Measurements from ENCODE around the gene MPND. TPM values are rescaled to one million over a fixed set of nuclear protein-coding genes. Genes with fewer than 3 reads are reported as not detected.
"Not testable (repeated sequence)": the region's sequence is repeated elsewhere in the genome, so short reads cannot be mapped to it uniquely, and the experiment has no call there.

The MPND gene
- total RNA-seq, 1 experiment from 2014 or later = 4.8 TPM

- no peak for DNase-seq (ENCODE audit: low read depth)
Observed at GRCh38 chr19:4346020-4346383, 2.6 kb downstream of the MPND start.

- DNase-seq (ENCODE audit: low read depth) = no peak
Observed at GRCh38 chr19:4347521-4347920, 4.2 kb downstream of the MPND start.

- not testable (repeated sequence) for DNase-seq (ENCODE audit: low read depth)
Observed at GRCh38 chr19:4349225-4349624, 5.9 kb downstream of the MPND start.

GRCh38 chr19:4350111-4350510 lies 6.7 kb downstream of the MPND start:
- no peak for DNase-seq (ENCODE audit: low read depth)

GRCh38 chr19:4350726-4351125 lies 7.4 kb downstream of the MPND start:
- no peak for DNase-seq (ENCODE audit: low read depth)

- DNase-seq (ENCODE audit: low read depth) = peak; percentile 46
Observed at GRCh38 chr19:4352701-4353121, 9.3 kb downstream of the MPND start.

- no peak for DNase-seq (ENCODE audit: low read depth)
Observed at GRCh38 chr19:4354282-4354681, 10.9 kb downstream of the MPND start.

- DNase-seq (ENCODE audit: low read depth) = no peak
Observed at GRCh38 chr19:4354897-4355296, 11.5 kb downstream of the MPND start.

GRCh38 chr19:4357095-4357797 lies 13.9 kb downstream of the MPND start:
- DNase-seq (ENCODE audit: low read depth) = no peak

GRCh38 chr19:4357921-4358326 lies 14.6 kb downstream of the MPND start:
- no peak for DNase-seq (ENCODE audit: low read depth)

GRCh38 chr19:4358709-4359626 lies 15.6 kb downstream of the MPND start:
- no peak for DNase-seq (ENCODE audit: low read depth)

- no peak for DNase-seq (ENCODE audit: low read depth)
Observed at GRCh38 chr19:4359627-4360000, 16.3 kb downstream of the MPND start.

GRCh38 chr19:4360081-4360569 lies 16.8 kb downstream of the MPND start:
- no peak for DNase-seq (ENCODE audit: low read depth)

GRCh38 chr19:4360641-4361151 lies 17.3 kb downstream of the MPND start:
- DNase-seq (ENCODE audit: low read depth) = no peak

GRCh38 chr19:4361152-4362046 lies 18.0 kb downstream of the MPND start:
- DNase-seq (ENCODE audit: low read depth) = no peak

GRCh38 chr19:4362101-4362828 lies 18.9 kb downstream of the MPND start:
- no peak for DNase-seq (ENCODE audit: low read depth)

GRCh38 chr19:4362831-4363545 lies 19.6 kb downstream of the MPND start:
- DNase-seq (ENCODE audit: low read depth) = no peak

GRCh38 chr19:4363571-4364304 lies 20.4 kb downstream of the MPND start:
- no peak for DNase-seq (ENCODE audit: low read depth)

GRCh38 chr19:4365341-4365740 lies 22.0 kb downstream of the MPND start:
- DNase-seq (ENCODE audit: low read depth) = no peak

All from RPMI7951 (cell line).